ENCODE measurements around the gene PTPRE.

- TF ChIP-seq, protein P1, sequence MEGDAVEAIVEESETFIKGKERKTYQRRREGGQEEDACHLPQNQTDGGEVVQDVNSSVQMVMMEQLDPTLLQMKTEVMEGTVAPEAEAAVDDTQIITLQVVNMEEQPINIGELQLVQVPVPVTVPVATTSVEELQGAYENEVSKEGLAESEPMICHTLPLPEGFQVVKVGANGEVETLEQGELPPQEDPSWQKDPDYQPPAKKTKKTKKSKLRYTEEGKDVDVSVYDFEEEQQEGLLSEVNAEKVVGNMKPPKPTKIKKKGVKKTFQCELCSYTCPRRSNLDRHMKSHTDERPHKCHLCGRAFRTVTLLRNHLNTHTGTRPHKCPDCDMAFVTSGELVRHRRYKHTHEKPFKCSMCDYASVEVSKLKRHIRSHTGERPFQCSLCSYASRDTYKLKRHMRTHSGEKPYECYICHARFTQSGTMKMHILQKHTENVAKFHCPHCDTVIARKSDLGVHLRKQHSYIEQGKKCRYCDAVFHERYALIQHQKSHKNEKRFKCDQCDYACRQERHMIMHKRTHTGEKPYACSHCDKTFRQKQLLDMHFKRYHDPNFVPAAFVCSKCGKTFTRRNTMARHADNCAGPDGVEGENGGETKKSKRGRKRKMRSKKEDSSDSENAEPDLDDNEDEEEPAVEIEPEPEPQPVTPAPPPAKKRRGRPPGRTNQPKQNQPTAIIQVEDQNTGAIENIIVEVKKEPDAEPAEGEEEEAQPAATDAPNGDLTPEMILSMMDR (IDR thresholded peaks at IDR 0.05) = no peak
- no peak for TF ChIP-seq POLR2A (IDR thresholded peaks at IDR 0.05)
Observed at GRCh38 chr10:128027306-128027705, 120.4 kb downstream of the PTPRE start.

Data from body of pancreas (tissue), 4 donors.